Measurements from ENCODE around the gene NUDT9.

GRCh38 chr4:87478732-87479250, 56.4 kb downstream of the NUDT9 start:
- TF ChIP-seq POLR2A (IDR thresholded peaks at IDR 0.05), result no peak
- TF ChIP-seq, protein P1, sequence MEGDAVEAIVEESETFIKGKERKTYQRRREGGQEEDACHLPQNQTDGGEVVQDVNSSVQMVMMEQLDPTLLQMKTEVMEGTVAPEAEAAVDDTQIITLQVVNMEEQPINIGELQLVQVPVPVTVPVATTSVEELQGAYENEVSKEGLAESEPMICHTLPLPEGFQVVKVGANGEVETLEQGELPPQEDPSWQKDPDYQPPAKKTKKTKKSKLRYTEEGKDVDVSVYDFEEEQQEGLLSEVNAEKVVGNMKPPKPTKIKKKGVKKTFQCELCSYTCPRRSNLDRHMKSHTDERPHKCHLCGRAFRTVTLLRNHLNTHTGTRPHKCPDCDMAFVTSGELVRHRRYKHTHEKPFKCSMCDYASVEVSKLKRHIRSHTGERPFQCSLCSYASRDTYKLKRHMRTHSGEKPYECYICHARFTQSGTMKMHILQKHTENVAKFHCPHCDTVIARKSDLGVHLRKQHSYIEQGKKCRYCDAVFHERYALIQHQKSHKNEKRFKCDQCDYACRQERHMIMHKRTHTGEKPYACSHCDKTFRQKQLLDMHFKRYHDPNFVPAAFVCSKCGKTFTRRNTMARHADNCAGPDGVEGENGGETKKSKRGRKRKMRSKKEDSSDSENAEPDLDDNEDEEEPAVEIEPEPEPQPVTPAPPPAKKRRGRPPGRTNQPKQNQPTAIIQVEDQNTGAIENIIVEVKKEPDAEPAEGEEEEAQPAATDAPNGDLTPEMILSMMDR (IDR thresholded peaks at IDR 0.05), result no peak

Measured in heart left ventricle (tissue), 13 donors.